Kidney epithelial cell (primary cell): ENCODE data around the gene TRH. TPM values are rescaled to one million over a fixed set of nuclear protein-coding genes. Genes with fewer than 3 reads are reported as not detected.

Source experiments
- DNase-seq: peaks from one replicate; pipeline ENCODE4 v3.0.0-alpha.2; 2010; ENCODE audit warnings: low read depth
- H3K27me3 ChIP-seq: 2 replicates; pipeline ENCODE4 v1.6.0; 2011; ENCODE audit warnings: low read length; ENCODE audit not compliant: control insufficient read depth, insufficient read depth
- H3K36me3 ChIP-seq: 2 replicates; pipeline ENCODE4 v1.5.1; 2011; ENCODE audit warnings: low read length; ENCODE audit not compliant: control insufficient read depth, insufficient read depth
- H3K4me3 ChIP-seq: 2 replicates; pipeline ENCODE4 v1.5.1; 2011; ENCODE audit warnings: low read depth, mild to moderate bottlenecking, control low read depth, low read length
- total RNA-seq: library from RNA; depleted of rRNA; stranded (reverse); fragments of >200 nt; gene quantifications from 2 replicates; pipeline ENCODE4 v1.2.3, GENCODE V29; 2015
- TF ChIP-seq, protein P1 (sequence below): IDR thresholded peaks from 2 replicates; pipeline ENCODE4 v1.5.1; 2011; ENCODE audit warnings: mild to moderate bottlenecking, moderate library complexity, low read length, control low read depth, inconsistent platforms; ENCODE audit not compliant: insufficient read depth, poor library complexity, severe bottlenecking

The TRH gene
- total RNA-seq, 1 donor from 2014 or later = not detected

DNA sequence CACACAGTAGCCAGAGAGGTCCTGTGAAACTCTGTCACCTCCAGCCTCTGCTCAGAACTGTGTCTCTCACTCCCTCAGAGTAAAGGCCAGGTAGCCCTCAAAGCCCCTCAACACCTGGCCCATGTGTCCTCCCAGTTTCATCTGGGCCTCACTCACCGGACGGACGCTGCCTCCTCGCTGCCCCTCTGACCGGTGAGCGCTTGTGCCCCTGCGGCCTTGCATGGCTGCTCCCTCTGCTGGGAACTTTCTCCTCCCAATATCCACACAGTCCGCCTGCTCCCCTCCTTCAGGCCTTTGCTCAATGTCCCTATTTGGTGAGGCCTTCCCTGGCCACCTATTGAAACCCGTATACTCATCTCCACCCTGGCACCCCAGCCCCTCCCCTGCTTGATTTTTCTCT is 36.8 kb upstream of the TRH start:
- TF ChIP-seq, protein P1, sequence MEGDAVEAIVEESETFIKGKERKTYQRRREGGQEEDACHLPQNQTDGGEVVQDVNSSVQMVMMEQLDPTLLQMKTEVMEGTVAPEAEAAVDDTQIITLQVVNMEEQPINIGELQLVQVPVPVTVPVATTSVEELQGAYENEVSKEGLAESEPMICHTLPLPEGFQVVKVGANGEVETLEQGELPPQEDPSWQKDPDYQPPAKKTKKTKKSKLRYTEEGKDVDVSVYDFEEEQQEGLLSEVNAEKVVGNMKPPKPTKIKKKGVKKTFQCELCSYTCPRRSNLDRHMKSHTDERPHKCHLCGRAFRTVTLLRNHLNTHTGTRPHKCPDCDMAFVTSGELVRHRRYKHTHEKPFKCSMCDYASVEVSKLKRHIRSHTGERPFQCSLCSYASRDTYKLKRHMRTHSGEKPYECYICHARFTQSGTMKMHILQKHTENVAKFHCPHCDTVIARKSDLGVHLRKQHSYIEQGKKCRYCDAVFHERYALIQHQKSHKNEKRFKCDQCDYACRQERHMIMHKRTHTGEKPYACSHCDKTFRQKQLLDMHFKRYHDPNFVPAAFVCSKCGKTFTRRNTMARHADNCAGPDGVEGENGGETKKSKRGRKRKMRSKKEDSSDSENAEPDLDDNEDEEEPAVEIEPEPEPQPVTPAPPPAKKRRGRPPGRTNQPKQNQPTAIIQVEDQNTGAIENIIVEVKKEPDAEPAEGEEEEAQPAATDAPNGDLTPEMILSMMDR = no peak

DNA sequence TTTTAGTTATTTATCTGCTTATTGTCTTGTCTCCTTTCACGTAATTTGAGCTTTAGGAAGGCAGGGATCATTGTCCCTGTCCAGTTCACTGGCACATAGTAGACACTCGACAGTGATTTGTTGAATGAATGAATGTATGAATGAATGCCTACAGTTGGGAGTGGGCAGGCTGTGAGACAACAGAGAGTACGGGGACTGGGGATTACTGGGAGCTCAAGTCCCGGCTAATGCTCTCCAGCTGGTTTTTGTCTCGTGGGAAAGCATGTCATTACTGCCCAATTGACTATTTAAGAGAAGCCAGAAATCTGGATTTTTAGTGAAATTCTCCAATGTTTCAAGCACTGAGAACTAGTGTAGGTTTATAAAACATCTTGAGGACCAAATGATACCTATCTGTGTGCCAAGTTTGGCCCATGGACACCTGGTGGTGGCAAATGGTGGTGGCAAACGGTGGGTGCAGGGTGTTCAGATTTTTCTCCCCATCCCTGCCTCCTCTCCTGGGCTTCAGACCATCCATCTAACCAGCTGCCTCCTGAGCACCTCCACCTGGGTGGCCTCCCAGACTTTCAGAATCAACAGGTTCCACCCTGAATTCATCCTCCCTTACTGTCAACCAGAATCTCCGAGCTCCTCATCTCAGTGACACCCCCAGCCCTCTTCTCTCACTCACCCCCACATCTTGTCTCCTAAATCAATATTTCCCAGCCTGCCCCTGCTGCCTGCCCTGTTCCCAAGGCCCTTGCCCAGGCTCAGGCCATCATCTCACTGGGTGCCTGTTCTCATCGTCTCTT is 36.2 kb upstream of the TRH start:
- Histone ChIP-seq H3K4me3 (no peak overlapping the region), H3K27me3 (peaks cover 3% of the 10 kb centered on the region), H3K36me3 (no peaks in the 10 kb centered on the region)
- no peak for DNase-seq
- TF ChIP-seq, protein P1 = peak; percentile 27

More for the DNA sequence above, 36.8 kb upstream of the TRH start:
- no peaks in the 10 kb centered on the region for H3K36me3 ChIP-seq
- peaks cover 3% of the 10 kb centered on the region for H3K27me3 ChIP-seq
- no peak overlapping the region for H3K4me3 ChIP-seq
- no peak for DNase-seq

DNA sequence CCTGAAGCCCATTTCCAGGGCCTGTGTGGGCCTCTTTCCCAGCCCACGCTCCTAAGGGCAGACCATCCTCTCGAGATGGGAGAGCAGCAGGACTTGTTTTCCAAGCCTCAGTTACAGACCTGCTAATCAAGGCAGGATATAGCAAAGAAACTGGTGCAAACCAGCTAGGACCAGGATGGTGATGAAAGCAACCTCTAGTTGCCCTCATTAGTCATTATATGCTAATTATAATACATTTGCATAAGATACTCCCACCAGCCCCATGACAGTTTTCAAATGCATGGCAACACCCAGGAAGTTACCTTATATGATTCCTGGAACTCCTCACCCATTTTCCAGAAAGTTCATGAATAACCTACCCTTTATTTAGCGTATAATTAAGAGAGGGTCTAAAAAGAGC is 34.4 kb upstream of the TRH start:
- DNase-seq = no peak
- TF ChIP-seq, protein P1 = no peak
- H3K27me3 ChIP-seq = peaks cover 3% of the 10 kb centered on the region

GRCh38 chr3:129942296-129942695 is 32.2 kb upstream of the TRH start:
- no peak overlapping the region for H3K4me3 ChIP-seq
- H3K36me3 ChIP-seq = no peaks in the 10 kb centered on the region
- peaks cover 13% of the 10 kb centered on the region for H3K27me3 ChIP-seq
- TF ChIP-seq, protein P1 = peak; percentile 78
- no peak for DNase-seq

More for the DNA sequence above, 34.4 kb upstream of the TRH start:
- Histone ChIP-seq H3K4me3 (no peak overlapping the region), H3K36me3 (no peaks in the 10 kb centered on the region)

- DNase-seq = no peak
- TF ChIP-seq, protein P1 = no peak
- Histone ChIP-seq H3K27me3 (peaks cover 13% of the 10 kb centered on the region), H3K36me3 (no peaks in the 10 kb centered on the region), H3K4me3 (no peak overlapping the region)
Measured at GRCh38 chr3:129943020-129943419, 31.5 kb upstream of the TRH start.

- peaks cover 10% of the 10 kb centered on the region for H3K27me3 ChIP-seq
- no peak overlapping the region for H3K4me3 ChIP-seq
- DNase-seq = no peak
- TF ChIP-seq, protein P1 = no peak
- H3K36me3 ChIP-seq = no peaks in the 10 kb centered on the region
Measured at GRCh38 chr3:129944709-129945108, 29.8 kb upstream of the TRH start.
